ENCODE data around the gene CST7. TPM values are rescaled to one million over a fixed set of nuclear protein-coding genes. Genes with fewer than 3 reads are reported as not detected.

Gene CST7
- total RNA-seq, 1 experiment from 2014 or later = not detected

- DNase-seq (ENCODE audit: low read depth, low spot score) = no peak
- CTCF ChIA-PET = no interaction called here
- Histone ChIP-seq H3K9me2 (ENCODE audit: insufficient read depth) (no peaks in the 10 kb centered on the region), H3K27ac (ENCODE audit: low read depth, low read length) (no peak overlapping the region), H4K20me1 (ENCODE audit: insufficient read depth) (no peaks in the 10 kb centered on the region), H3K9ac (ENCODE audit: low read length) (no peak overlapping the region), H3K4me2 (ENCODE audit: low read length) (no peak overlapping the region), H2AFZ (ENCODE audit: low read depth, low read length, poor library complexity, severe bottlenecking) (no peak overlapping the region), H3K4me3 (replicated peaks in 1 of 2; ENCODE audit: low read depth in 1 of 2, low read length in 2 of 2) (no peak overlapping the region), H3K9me3 (ENCODE audit: control insufficient read depth in 1 of 2, insufficient read depth in 1 of 2, low read depth in 1 of 2, low read length in 2 of 2) (no peaks in the 10 kb centered on the region), H3K36me3 (ENCODE audit: control insufficient read depth in 1 of 2, insufficient read depth in 2 of 2, low read length in 2 of 2) (peaks cover 0 to 4% of the 10 kb centered on the region in 2 experiments; a peak in 1 of 4 replicates), H3K4me1 (ENCODE audit: control insufficient read depth in 1 of 2, insufficient read depth in 2 of 2, low read length in 2 of 2) (no peaks in the 10 kb centered on the region), H3K27me3 (ENCODE audit: insufficient read depth, low read length) (no peaks in the 10 kb centered on the region; the same call in 1 of the 2 replicates), H3K79me2 (ENCODE audit: insufficient read depth, low read length) (no peaks in the 10 kb centered on the region)
- TF ChIP-seq ELF1 (IDR thresholded peaks at IDR 0.05; ENCODE audit: borderline replicate concordance, low read depth) (no peak), FOSL1 (IDR thresholded peaks at IDR 0.05; ENCODE audit: low read depth) (no peak)
- intact Hi-C loops (cut with micrococcal nuclease) = no loop called here
- POLR2A ChIA-PET = no interaction called here
- no peak for ATAC-seq
- no TSS peak for BruUV-seq (replicated peaks)
- RAD21 ChIA-PET (ENCODE audit: low non-redundant PET in 1 of 2, low total read pairs in 2 of 2, uncharacterized antibody in 2 of 2, unreplicated experiment in 2 of 2) = no interaction called here
These were observed 6.0 kb downstream of the CST7 start for GRCh38 chr20:24955045-24955444.

GRCh38 chr20:24956001-24956841 lies 7.2 kb downstream of the CST7 start:
- no peak for TF ChIP-seq ATF3 (IDR thresholded peaks at IDR 0.05)
- TF ChIP-seq EZH2 (IDR thresholded peaks at IDR 0.05) = no peak
- no peak for TF ChIP-seq FOSL1 (IDR thresholded peaks at IDR 0.05; ENCODE audit: low read depth)
- no peak for TF ChIP-seq CBX3 (IDR thresholded peaks at IDR 0.05; ENCODE audit: low read depth)
- no peak for TF ChIP-seq ZBTB33 (IDR thresholded peaks at IDR 0.05; ENCODE audit: extremely low read depth, insufficient replicate concordance, low read length)
- no peak for TF ChIP-seq ZFX (IDR thresholded peaks at IDR 0.05)
- TF ChIP-seq TCF7L2 (IDR thresholded peaks at IDR 0.05; ENCODE audit: borderline replicate concordance, extremely low read depth, insufficient read depth, insufficient read length) = no peak
- no peak for TF ChIP-seq RAD21 (IDR thresholded peaks at IDR 0.05; ENCODE audit: low read depth)
- no peak for TF ChIP-seq SP1 (IDR thresholded peaks at IDR 0.05; ENCODE audit: low read depth)
- no peak for TF ChIP-seq JUND (IDR thresholded peaks at IDR 0.05)
- no peak for TF ChIP-seq MAX (IDR thresholded peaks at IDR 0.05)
- no peak for TF ChIP-seq EGR1 (IDR thresholded peaks at IDR 0.05; ENCODE audit: low read depth)
- TF ChIP-seq SRF (IDR thresholded peaks at IDR 0.05; ENCODE audit: low read depth) = no peak

More at GRCh38 chr20:24956001-24956841, 7.2 kb downstream of the CST7 start:
- POLR2A ChIA-PET = no interaction called here
- H3K9me2 ChIP-seq (ENCODE audit: insufficient read depth) = no peaks in the 10 kb centered on the region
- no peak overlapping the region for H3K4me3 ChIP-seq (replicated peaks in 1 of 2; ENCODE audit: low read depth in 1 of 2, low read length in 2 of 2)
- no peaks in the 10 kb centered on the region for H3K9me3 ChIP-seq (ENCODE audit: control insufficient read depth in 1 of 2, insufficient read depth in 1 of 2, low read depth in 1 of 2, low read length in 2 of 2)
- H3K4me2 ChIP-seq (ENCODE audit: low read length) = no peak overlapping the region
- peaks cover 0 to 4% of the 10 kb centered on the region in 2 experiments; a peak in 1 of 4 replicates for H3K36me3 ChIP-seq (ENCODE audit: control insufficient read depth in 1 of 2, insufficient read depth in 2 of 2, low read length in 2 of 2)
- no peak for ATAC-seq
- no peak overlapping the region for H3K9ac ChIP-seq (ENCODE audit: low read length)
- RAD21 ChIA-PET (ENCODE audit: low non-redundant PET in 1 of 2, low total read pairs in 2 of 2, uncharacterized antibody in 2 of 2, unreplicated experiment in 2 of 2) = interaction anchor here in 1 of 2 experiments (0.6 kb wide), 1 partner anchor 383 kb away, joined by 4 read pairs; no protein-coding TSS in a partner anchor
- no peaks in the 10 kb centered on the region for H3K79me2 ChIP-seq (ENCODE audit: insufficient read depth, low read length)
- no peak overlapping the region for H3K27ac ChIP-seq (ENCODE audit: low read depth, low read length)
- intact Hi-C loops (cut with micrococcal nuclease) = no loop called here
- no TSS peak for BruUV-seq (replicated peaks)
- H2AFZ ChIP-seq (ENCODE audit: low read depth, low read length, poor library complexity, severe bottlenecking) = no peak overlapping the region
- CTCF ChIA-PET = no interaction called here
- no peaks in the 10 kb centered on the region for H3K27me3 ChIP-seq (ENCODE audit: insufficient read depth, low read length)
- no peaks in the 10 kb centered on the region for H4K20me1 ChIP-seq (ENCODE audit: insufficient read depth)
- no peak for DNase-seq (ENCODE audit: low read depth, low spot score)
- H3K4me1 ChIP-seq (ENCODE audit: control insufficient read depth in 1 of 2, insufficient read depth in 2 of 2, low read length in 2 of 2) = no peaks in the 10 kb centered on the region
